NCI-H2196 (cell line): Measurements from ENCODE around the gene TMEM250.

ENCODE experiments used
- DNase-seq: peaks from one replicate; lab custom pipeline; 2025; ENCODE audit not compliant: unreplicated experiment; lab: John Stamatoyannopoulos, UW

Gene TMEM250

DNA sequence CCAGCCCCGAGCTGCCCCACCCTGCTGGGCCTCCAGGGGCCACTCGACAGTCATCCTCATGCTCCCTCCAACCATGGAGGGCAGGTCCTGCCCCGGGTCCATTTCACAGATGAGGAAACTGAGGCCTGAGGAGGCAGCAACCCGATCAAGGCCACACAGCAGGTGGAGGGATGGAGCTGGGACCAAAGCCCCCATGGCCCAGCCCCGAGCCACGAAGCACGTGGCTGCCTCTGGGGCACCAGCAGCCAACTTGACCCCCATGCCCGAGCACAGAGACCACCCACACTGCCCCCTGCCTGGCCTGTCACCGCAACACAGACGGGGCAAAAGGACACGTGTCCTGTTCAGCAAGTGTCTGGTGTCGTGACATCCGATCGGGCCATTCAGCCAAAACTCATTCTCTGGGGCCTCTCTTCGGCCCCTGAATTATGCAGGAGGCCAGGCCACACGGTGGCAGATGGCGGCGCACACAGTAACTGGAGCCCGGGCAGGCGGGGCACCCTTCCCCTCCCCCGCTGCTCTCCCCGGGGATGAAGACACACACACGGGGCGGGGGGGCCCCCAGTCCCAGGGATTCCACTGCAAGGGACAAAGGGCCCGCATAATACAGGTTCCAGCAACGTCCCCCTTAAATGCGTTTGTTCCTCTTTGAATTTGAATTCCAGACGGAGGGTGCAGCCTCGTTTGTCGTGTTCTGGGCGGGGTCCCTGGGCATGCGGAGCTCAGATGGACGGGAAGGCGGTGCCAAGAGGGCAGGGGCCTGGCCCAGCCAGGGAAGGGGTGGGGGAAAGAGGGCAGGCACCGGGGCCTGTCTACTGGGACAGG is 29.4 kb upstream of the TMEM250 start:
- DNase-seq, result no peak

DNA sequence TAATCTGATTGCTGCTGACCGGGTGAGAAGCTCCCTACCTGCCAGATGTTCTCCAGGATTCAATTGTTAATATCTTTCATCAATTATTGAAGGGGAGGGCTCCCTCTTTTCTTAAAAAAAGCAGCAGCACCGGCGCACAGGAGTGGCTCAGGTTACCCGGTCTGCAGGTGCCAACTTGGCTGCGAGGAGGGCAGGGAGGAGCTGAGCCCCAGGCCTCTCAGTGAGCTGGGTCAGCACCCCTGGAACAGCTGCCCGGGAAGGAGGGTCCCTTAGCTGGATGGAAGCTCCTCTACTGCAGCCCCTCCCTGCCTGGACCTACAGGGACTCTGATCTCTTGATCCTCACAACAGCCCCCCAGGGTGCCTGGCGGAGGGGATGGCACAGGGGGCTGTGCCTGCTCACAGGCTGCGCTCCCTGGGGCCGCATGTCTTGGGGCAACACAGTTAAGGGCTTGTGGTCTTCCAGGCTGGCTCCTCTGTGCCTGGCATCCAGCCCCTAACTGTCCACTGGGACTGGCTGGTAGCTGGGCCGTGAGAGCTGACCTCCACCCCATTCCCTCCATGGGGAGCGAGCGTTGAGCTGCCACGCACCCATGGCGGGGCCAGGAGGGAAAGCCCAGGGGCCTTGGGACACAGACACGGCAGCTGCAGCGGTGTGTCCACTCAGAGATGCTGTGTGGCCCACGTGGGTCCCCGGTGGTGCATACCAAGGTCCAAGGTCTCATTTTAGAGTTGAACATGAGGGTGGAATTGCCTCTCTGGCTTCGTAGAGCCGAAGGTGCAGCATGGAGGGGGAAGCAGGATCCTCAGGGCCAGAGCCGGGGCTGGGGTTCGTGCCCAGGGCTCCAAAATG is 28.6 kb upstream of the TMEM250 start:
- DNase-seq, result peak; percentile 13

DNA sequence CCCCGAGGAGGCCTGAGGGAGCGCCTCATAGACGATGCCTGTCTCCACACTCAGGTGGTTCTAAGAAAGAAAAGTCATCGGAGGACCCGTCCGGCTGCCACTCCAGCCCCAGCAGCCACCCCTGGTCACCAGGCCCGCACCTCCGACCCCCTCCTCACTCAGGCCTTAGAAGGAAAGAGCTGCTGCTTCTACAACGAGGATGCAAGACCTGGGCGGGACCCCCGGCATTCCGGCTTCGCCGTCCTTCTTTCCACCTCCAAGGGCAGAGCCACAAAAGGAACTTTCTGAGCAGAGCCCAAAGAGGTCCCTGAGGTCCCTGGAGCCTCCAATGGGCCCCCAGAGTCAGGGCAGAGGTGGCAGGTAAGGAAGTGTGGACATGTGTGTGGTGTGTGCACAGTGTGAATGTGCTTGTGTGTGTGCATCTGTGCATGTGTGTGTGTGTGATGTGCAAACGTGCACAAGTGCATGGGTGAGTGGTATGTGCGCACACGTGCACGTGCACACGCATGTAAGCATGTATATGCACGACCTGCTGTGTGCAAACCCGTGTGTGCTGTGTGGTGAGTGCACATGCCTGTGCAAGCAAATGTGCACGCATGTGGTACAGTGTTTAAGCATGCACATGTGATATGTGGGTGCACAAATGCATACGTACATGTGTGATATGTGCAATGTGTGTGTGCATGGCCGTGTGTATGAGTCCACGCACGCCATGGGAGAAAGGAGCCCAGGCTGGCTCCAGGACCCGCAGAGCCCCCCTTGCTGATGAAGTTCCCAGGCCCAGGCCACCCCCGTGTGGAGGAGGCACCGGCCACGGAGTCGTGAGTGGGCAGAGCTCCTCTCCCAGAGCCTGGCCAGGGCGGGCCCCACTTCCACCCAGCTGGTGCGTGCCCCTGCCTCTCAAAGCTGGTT is 27.7 kb upstream of the TMEM250 start:
- DNase-seq, result no peak

DNA sequence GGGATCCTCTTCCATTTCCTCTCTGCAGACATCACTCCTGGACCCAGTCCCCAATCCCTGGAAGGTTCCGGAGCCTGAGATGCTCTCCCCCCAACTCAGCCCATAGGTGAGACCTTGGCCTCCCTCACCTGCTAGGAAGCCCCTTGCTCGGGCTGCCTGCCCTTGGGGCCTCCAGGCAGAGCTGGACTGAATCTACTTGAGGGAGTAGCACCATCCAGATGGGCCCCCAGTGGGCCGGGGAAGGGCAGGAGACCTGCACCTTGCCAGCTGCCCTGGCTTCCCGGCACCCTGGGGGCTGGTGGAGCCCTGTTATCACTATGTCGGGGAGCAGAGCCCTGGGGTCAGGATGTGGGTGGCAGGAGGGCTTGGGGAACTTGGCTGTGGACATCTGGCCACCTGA is 26.9 kb upstream of the TMEM250 start:
- DNase-seq, result no peak

DNA sequence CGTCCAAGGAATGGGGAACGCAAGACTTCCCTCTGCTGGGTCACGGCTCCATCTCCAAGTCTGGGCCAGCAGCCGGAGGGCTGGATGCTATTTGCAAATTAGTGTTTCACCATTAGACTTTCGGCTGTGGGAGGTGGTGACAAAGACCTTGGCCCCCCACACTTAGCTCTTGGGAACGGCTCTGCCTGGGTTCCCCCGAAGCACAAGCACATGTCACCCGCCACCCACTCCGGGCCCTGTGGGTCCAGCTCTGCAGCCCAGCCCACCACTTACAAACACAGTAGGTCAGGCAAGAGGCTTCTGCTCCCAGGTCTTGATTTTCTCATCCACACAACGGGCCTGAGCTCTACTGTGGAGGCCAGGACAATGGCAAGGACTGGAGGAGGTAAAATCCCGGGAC is 25.8 kb upstream of the TMEM250 start:
- no peak for DNase-seq

- DNase-seq, result no peak
Measured at GRCh38 chr9:136143215-136144001, 24.7 kb upstream of the TMEM250 start.

- no peak for DNase-seq
Measured at GRCh38 chr9:136142859-136143214, 24.2 kb upstream of the TMEM250 start.

GRCh38 chr9:136142414-136142796 is 23.7 kb upstream of the TMEM250 start:
- no peak for DNase-seq

DNA sequence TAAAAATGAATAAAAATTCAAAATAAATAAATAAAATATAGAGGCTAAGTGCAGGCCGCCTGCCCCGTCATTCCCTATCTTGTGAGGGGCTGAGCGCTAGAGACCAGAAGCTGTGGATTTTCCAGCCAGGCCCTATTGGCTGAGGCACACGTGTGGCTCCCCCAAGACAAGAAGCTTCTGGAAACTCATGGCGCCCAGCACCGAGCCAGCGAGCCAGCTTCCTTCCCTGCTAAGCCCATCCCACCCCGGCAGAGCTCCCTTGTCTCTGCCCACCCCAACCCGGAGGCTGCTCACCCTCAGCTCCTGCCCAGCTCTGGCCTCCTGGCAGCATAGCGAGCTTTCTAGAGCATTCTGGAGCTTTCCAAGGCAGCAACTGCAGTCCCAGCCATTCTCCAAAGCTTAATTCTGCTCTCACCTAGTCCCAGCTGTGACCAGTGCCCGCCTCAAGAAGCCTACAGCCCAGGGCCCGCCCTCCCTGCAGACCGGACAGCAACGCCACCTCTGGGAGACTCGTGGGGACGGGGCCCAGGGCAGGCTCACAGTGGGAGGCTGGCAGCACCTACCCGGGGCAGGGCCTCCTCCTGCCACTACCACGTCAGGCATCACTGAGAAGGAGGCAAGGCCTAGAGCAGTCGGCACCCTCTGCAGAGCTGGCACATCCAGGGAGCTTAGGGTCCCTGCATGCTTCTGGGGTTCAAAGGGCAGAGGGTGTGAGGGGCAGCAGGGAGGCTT is 23.2 kb upstream of the TMEM250 start:
- no peak for DNase-seq

DNA sequence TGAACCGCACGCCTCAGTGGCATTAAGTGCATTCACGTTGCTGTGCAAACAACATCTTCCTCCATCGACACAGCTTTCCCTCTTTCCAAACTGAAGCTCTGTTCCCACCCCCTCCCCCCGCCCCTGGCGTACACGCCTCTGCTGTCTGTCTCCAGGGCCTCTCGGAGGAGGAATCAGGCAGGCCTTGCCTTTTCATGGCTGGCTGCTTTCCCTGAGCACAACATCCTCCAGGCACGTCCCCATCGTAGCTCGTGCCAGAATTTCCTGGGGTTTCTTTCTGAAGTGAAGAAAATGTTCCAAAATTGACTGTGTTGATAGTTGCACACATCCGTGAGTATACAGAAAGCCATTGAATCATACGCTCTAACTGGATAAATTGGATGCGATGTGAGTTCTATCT is 22.3 kb upstream of the TMEM250 start:
- DNase-seq, result no peak

GRCh38 chr9:136140046-136140445 is 21.4 kb upstream of the TMEM250 start:
- no peak for DNase-seq

GRCh38 chr9:136138566-136138965 is 19.9 kb upstream of the TMEM250 start:
- DNase-seq, result peak; percentile 68

GRCh38 chr9:136137321-136138265 is 18.9 kb upstream of the TMEM250 start:
- peak; percentile 73 for DNase-seq

DNA sequence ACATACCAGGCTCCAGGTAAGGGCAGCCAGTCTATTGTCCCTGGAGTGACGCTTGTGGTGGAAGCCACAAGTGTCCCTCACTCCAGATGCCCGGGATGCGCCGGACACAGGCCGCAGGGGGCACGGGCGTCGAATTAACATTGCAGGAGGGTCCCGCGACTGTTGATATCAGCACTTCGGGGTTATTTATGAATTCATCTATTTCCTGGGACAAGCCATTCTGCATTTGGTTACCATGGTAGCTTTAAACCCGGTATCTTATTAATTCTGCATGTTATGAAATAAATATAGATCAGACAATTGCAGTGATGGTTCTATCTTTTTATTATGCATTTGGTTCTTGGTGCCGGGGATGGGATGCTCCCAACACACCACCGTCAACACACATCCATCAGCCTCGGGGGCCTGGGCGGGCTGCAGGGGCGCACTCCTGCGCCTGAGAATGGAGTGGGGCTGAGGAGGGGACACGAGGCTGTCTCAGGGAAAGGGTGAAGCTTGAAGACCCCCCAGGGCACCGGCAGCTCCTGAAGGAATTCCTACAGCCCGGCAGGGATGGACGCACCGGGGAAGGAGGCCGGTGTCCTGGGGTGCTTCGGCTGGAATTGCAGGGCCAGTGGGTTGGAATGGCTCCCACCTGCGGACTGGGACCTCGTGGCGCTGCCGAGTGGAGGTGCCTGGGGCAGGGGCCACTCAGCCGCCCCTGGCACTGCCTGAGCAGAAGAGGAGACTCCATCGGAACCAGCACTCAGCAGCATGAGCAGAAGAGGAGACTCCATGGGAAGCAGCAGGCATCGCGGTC is 17.7 kb upstream of the TMEM250 start:
- no peak for DNase-seq

GRCh38 chr9:136135326-136136126 is 16.9 kb upstream of the TMEM250 start:
- no peak for DNase-seq

GRCh38 chr9:136133959-136134484 is 15.3 kb upstream of the TMEM250 start:
- no peak for DNase-seq
